ENCODE results near the gene PPARG. TPM values are rescaled to one million over a fixed set of nuclear protein-coding genes. Genes with fewer than 3 reads are reported as not detected.

Gene PPARG
- total and polyA plus RNA-seq, 2 of the 13 experiments (the other 11 are each of a cell fraction or from before 2014, with no cell fraction given), result 13.9 to 58.3 TPM

GRCh38 chr3:12479919-12480427 lies 191.1 kb downstream of the PPARG start (continued):
- no peak for TF ChIP-seq ZNF407 (CRISPR knock-in tag; IDR thresholded peaks at IDR 0.05; ENCODE audit: not compliant biosample characterization)
- no peak for TF ChIP-seq DDIT3 (CRISPR knock-in tag; IDR thresholded peaks at IDR 0.05)
- no peak for TF ChIP-seq IRX3 (CRISPR knock-in tag; IDR thresholded peaks at IDR 0.05; ENCODE audit: borderline replicate concordance, low read depth)
- no peak for TF ChIP-seq ZNF672 (CRISPR knock-in tag; IDR thresholded peaks at IDR 0.05)
- peak; percentile 93 for TF ChIP-seq STAG1 (CRISPR knock-in tag; IDR thresholded peaks at IDR 0.05)
- peak; percentile 39; the same call in 1 of the 2 replicates for TF ChIP-seq SALL1 (CRISPR knock-in tag; IDR thresholded peaks at IDR 0.05)
- no peak for TF ChIP-seq NFE2 (CRISPR knock-in tag; IDR thresholded peaks at IDR 0.05)
- TF ChIP-seq SKIL (CRISPR knock-in tag; IDR thresholded peaks at IDR 0.05; ENCODE audit: borderline replicate concordance), result no peak
- no peak for TF ChIP-seq ZNF414 (CRISPR knock-in tag; IDR thresholded peaks at IDR 0.05)
- no peak for TF ChIP-seq PBX2 (CRISPR knock-in tag; IDR thresholded peaks at IDR 0.05)
- no peak for TF ChIP-seq MBD4 (IDR thresholded peaks at IDR 0.05; ENCODE audit: borderline replicate concordance, low read length)
- TF ChIP-seq KMT2B (CRISPR knock-in tag; IDR thresholded peaks at IDR 0.05), result no peak
- no peak for TF ChIP-seq GPN1 (CRISPR knock-in tag; IDR thresholded peaks at IDR 0.05; ENCODE audit: borderline replicate concordance)
- no peak for TF ChIP-seq ZNF841 (CRISPR knock-in tag; IDR thresholded peaks at IDR 0.05; ENCODE audit: borderline replicate concordance)
- no peak for TF ChIP-seq ZNF547 (CRISPR knock-in tag; IDR thresholded peaks at IDR 0.05)
- TF ChIP-seq ZNF10 (CRISPR knock-in tag; IDR thresholded peaks at IDR 0.05; ENCODE audit: borderline replicate concordance, low read depth), result no peak
- no peak for TF ChIP-seq ELF4 (CRISPR knock-in tag; IDR thresholded peaks at IDR 0.05; ENCODE audit: borderline replicate concordance)
- no peak for TF ChIP-seq HNF4A (CRISPR knock-in tag; IDR thresholded peaks at IDR 0.05)

Measured in HepG2 (cell line).